ENCODE measurements around the gene GMDS. TPM values are rescaled to one million over a fixed set of nuclear protein-coding genes. Genes with fewer than 3 reads are reported as not detected.

Gene GMDS
- total RNA-seq, 1 experiment from 2014 or later = 27.6 TPM

- Histone ChIP-seq H3K4me1 (ENCODE audit: insufficient read depth, low read length) (no peaks in the 10 kb centered on the region; the same call in 1 of the 2 replicates), H4K91ac (ENCODE audit: insufficient read length, low read depth, low read length) (no peak overlapping the region), H3T11ph (ENCODE audit: low read length) (no peak overlapping the region), H3K79me1 (ENCODE audit: insufficient read depth, low read depth, low read length, poor library complexity, severe bottlenecking) (no peaks in the 10 kb centered on the region), H3K18ac (ENCODE audit: insufficient read length, low read depth, low read length) (no peak overlapping the region), H3K56ac (ENCODE audit: insufficient read length, low read depth, low read length) (no peak overlapping the region), H3K27me3 (ENCODE audit: insufficient read depth, low read length) (no peaks in the 10 kb centered on the region), H2BK12ac (ENCODE audit: insufficient read length, low read depth, low read length) (no peak overlapping the region), H3K27ac (ENCODE audit: insufficient read length, low read depth, low read length) (no peak overlapping the region), H3K4ac (ENCODE audit: low read depth, low read length) (no peak overlapping the region), H4K20me1 (ENCODE audit: control insufficient read depth, insufficient read depth, insufficient read length) (no peaks in the 10 kb centered on the region), H3K4me2 (ENCODE audit: insufficient read depth, insufficient read length, low read length) (no peak overlapping the region), H3K23me2 (ENCODE audit: insufficient read length, low read depth, low read length, poor library complexity, severe bottlenecking) (no peaks in the 10 kb centered on the region), H3K79me2 (ENCODE audit: insufficient read depth, low read length) (no peaks in the 10 kb centered on the region), H3K23ac (ENCODE audit: insufficient read length, low read depth, low read length) (no peak overlapping the region), H3K14ac (ENCODE audit: insufficient read depth, low read length) (no peak overlapping the region), H2AK5ac (ENCODE audit: insufficient read length, low read length) (no peak overlapping the region), H2BK15ac (ENCODE audit: low read depth, low read length) (no peak overlapping the region), H3K9me3 (ENCODE audit: control insufficient read depth, low read depth, low read length) (no peaks in the 10 kb centered on the region), H4K8ac (replicated peaks; ENCODE audit: insufficient read length, low read depth, low read length) (no peak overlapping the region), H4K5ac (ENCODE audit: insufficient read length, low read depth, low read length) (no peak overlapping the region), H2BK5ac (ENCODE audit: insufficient read length, low read length) (no peak overlapping the region), H2AFZ (ENCODE audit: low read length) (no peak overlapping the region), H2BK120ac (ENCODE audit: low read depth, low read length, poor library complexity, severe bottlenecking) (no peak overlapping the region), H2BK20ac (ENCODE audit: low read depth, low read length, poor library complexity, severe bottlenecking) (no peak overlapping the region), H3K9ac (ENCODE audit: extremely low read depth, insufficient read length, low read length) (no peak overlapping the region)
- Mint-ChIP-seq H3K27ac (no peak overlapping the region), H3K36me3 (ENCODE audit: insufficient read depth in 1 of 3, low read depth in 3 of 3) (peaks cover 0 to 2% (median 0%) of the 10 kb centered on the region in 3 experiments; a peak in 1 of 7 replicates), H3K9me3 (no peaks in the 10 kb centered on the region), H3K27me3 (ENCODE audit: low read depth) (no peaks in the 10 kb centered on the region; the same call in 1 of the 2 replicates), H3K4me1 (peaks cover 16 to 17% of the 10 kb centered on the region in 2 experiments), H3K4me3 (no peak overlapping the region)
- DNase-seq = no peak
- TF ChIP-seq CTCF (conservative IDR thresholded peaks at IDR 0.05) = no peak
- WGBS (ENCODE audit: extremely low coverage, insufficient read length, low lambda C conversion rate) = no CpG with 5 or more reads among the region's 3 CpGs
These were observed 120.2 kb downstream of the GMDS start for GRCh38 chr6:2125158-2125557.
